HG03521 (cell line): Measurements from ENCODE around the gene PDK2.

Source experiments
- ATAC-seq: cut with Tn5 transposase; IDR thresholded peaks from one replicate; pipeline ENCODE4 v1.9.1; 2021; ENCODE audit warnings: mild to moderate bottlenecking, moderate library complexity; ENCODE audit not compliant: unreplicated experiment

The PDK2 gene

DNA sequence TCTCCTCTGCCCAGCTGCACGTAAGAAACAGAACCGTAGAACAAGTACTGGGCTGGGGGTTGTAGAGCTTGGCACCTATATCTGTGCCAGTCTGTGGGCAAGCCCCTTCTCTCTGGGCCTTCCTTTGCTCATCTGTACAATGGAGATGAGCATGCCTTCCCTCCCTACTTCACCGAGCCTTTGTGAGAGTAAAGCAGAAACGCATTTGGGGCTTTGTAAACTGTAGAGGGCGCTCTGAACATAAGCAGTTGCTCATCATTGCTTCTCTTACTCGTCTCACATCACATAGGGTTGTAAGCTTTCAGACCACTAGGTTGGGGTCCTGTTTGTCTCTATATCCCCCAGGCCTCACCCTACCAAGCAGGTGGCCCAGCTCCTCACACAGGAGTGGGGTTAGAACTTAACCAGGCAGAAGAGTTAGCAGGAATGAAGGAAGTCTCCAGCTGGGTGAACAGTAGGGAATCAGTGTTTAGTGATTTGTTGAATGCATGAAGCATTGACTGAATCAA lies 19.8 kb downstream of the PDK2 start:
- no peak for ATAC-seq

- no peak for ATAC-seq
Observed at GRCh38 chr17:50115756-50116155, 20.6 kb downstream of the PDK2 start.

DNA sequence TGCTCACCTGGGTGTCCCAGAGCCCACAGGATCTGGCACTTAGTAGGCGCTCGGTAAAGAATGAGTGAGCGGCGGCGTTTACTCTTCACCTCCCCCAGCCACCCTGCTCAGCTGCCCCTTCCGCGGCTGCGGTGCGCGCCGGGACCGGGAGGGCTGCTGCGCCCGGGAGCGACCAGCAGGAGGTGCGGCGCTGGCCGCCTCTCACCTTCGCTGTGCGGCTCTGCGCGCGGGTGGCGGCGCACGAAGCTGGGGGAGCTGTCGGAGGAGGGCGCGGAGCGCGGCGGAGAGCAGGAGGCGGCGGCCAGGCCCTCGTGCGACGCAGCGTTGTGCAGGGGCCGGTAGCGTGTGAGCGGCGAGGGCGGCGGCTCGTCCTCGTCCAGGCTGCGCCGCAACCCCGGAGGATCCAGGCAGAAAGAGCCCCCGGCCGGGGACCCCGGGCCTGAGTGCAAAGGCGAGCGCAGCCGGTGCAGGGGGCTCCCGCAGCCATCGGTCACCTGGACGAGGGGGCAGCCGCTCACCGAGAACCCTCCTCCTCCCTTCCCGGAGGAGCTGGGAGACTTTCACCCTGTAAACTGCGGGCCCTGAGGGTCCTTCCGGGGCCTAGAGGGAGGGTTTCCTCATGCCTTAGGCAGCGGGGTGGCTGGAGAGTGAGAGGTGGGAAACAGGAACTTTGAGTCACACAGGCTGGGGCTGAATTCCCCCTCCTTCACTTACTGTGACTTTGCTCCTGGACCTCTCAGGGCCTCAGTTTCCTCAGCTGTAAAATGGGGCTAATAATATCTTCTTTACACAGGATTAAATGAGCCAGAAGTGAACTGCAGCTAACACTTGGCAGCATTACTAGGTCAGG lies 22.3 kb downstream of the PDK2 start:
- ATAC-seq: peak; percentile 46

- ATAC-seq: no peak
Observed at GRCh38 chr17:50118076-50118827, 23.1 kb downstream of the PDK2 start.

DNA sequence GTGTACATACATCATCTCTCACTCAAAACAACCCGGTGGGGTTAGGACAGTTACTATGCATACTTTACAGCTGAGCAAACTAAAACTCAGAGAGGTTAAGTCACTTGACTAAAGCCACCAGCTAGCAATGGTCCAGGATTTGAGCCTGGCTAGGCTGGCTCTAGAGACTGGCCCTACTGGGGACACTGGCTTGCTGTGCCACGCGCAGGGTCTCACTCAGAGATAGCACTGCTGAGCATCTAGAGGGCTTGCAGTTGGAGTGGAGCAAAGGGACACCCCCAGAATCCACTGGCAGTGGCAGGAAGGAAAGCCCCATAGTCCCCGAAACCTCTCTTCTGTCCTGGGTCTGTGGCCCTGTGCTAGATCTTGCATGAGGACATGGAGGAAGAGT lies 23.7 kb downstream of the PDK2 start:
- ATAC-seq: no peak

GRCh38 chr17:50120475-50121253 lies 25.5 kb downstream of the PDK2 start:
- ATAC-seq: no peak

DNA sequence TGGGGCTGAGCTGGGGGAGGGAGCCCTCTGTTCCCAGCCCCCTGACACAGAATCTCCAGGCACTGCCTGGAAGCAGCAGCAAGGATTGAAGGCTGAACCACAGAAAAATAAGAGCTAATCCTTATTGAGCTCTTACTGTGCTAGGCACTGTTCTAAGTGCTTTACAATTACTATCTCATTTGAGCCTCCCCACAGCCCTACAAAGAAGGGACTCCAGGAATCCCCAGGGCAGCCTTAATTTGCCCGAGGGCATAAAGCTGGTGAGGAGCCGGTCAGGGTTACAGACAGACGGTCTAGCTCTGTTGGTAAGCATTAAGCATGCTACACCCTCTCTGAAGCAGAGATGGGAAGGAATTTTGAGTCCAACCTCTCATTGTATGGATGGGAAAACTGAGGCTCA lies 27.8 kb downstream of the PDK2 start:
- no peak for ATAC-seq

GRCh38 chr17:50123649-50124349 lies 28.6 kb downstream of the PDK2 start:
- no peak for ATAC-seq

- ATAC-seq: no peak
Observed at GRCh38 chr17:50125420-50125997, 30.4 kb downstream of the PDK2 start.

- no peak for ATAC-seq
Observed at GRCh38 chr17:50127697-50128361, 32.7 kb downstream of the PDK2 start.

DNA sequence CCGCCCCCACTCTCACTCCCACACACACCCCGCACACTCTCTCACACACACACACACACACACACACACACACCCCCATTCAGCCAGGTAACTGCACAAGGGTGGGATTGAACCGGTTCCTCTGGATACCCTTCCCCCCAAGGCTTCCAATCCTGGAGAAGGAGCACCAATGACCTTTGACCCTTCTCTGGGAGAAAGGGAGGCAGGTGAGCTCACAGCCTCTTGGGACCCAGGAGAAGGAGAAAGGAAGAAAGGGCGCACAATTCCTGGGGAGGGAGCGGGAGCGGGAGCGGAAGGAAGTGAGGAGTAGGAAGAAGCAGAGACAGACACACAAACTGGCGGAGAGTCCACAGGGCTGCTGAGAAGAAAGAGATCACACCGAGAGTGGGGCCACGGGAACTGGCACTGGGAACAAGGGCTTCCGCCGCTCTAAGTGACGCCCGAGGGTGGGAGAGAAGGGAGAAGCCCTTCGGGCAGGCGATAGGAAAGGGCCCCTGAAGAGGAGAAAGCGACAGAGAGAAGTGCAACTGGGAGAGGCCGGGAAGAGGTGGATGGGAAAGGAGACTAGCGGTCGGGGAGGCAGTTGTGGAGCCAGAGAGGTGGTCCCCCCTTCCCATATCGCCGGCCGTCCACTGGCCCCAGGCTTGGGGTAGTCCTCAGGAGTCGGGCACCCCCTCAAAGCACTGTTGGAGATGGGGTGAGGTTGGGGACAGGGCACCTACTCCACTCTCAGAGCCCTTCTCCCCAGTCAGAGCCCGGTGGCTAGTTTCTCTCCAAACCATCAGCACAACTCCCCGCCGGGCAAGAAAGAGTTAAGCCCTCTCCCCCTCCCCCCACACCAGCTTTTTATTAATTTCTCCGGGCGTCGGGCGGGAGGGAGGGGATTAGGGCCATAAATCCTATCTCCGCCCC lies 33.5 kb downstream of the PDK2 start:
- ATAC-seq: no peak

DNA sequence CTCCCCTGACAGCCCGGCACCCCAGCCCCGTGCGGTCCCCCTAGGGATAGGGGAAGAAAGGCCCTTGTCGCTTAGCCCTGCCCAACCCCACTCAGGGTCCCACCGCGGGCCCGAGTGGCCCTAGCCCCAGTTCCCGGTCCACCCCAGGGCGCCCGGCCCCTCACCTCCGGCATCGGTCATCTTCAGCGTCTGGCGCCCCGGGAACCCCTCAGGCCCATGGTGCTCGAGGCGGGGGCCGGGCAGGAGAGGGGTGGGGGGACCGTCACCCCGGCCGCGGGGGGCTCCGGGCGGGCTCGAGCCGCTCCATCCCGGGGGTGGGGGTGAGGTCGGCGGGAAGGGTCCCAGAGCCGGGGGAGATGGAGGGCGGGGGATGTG lies 34.2 kb downstream of the PDK2 start:
- no peak for ATAC-seq

DNA sequence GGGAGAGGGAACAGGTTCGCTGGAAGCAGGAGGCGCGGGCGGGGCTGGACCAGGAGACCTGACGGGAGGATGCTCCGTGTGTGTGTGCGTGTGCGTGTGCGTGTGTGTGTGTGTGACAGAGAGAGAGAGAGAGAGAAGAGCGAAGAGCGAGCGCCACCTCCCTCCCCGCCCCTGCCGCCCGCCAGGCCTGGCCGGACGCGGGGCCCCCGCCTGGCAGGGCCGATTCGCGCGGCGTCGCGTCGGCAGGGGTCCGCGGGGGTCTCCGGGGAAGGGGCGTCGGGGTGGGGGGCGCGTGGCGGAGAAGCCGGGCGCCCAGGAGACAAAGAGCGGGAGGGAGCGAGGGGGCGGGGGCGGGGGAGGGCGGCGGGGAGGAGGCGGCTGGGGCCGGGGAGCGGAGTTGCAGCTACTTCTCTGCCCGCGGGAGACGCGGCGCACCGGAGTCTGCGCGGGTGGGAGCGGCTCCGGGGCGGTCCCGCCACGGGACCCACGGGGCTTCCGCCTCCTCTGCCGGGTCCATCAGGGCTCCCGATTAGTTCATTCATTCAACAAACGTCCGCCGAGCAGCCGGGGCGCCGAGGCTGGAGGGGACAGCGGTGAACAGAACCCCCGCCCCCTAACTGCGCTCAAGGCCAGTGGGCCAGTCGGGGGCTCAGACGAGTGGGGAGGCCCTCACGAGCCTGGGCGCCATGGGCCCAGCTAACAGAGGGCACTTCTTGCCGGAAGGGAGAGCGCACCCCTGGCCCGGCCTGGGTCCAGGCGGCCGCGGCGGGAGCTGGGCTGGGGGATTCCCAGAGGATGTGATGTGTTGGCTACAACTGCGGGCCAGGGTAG lies 34.8 kb downstream of the PDK2 start, which contains the start of gene SAMD14:
Gene SAMD14, minus strand, starts transcription at position 433 of the 831 bp plus-strand sequence. CDS start 5,201 bp downstream, outside the sequence.
- no peak for ATAC-seq

DNA sequence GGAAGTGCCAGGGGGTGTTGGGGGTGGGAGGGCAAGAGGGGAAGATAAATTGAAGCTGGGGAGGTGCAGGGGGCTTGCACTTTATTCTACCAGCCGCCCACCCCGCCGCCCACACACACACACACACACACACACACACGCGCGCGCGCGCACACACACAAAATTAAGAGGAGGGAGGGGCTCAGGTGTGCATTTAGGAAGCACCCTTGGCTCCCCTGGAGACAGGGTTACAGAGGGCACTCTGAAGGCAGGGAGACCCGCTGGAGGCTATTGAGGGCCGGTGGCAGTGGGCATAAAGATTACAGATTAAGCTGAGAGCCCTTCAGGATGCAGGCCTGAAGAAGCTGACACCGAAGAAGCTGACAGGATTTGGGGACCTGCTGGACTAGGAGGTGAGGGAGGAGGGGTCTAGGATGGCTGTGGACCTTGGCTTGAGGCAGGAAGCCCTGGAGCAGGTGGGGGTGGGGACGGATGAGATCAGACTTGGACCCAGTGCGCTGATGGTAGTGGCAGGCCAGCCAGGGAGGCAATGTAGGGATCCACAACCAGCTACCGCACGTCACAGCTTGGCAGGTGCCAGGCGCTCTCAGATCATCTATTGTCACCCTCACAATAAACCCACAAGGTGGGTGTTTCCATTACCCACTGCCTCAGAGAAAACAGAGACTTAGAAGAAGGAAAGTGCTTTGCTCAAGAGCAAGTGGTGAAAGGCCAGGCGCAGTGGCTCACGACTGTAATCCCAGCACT lies 35.6 kb downstream of the PDK2 start:
- ATAC-seq: no peak

DNA sequence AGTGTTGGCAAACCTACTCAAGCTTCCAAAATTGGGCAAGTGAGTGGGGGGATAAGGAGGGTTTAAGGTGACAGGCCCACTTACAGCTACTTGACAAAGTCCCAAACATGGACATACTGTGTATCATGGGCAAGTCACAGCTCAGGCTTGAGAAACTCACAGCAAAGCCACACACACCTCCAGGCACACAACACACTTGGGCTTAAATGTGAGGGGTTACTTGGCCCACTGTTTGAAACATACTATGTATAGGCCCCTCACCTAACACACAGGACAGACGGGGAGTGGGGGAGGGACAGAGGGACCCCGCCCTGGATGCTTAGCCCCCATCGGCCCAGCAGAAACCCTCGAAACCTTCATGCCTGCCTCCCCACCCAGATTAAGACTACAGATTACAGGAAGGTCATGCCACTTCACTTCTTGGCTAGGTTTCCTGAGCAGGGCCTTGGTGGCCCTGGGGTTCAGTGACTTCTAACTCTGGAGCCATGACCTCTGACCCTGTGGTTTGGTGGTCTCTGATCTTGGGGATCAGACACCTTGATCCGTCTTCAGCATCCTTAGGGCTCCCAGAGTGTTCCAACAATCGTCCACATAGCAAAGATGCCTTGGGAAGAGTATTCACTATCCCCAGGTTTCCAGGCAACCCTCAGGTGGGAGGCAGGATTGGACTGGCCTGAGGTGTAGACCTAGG lies 37.1 kb downstream of the PDK2 start:
- no peak for ATAC-seq

DNA sequence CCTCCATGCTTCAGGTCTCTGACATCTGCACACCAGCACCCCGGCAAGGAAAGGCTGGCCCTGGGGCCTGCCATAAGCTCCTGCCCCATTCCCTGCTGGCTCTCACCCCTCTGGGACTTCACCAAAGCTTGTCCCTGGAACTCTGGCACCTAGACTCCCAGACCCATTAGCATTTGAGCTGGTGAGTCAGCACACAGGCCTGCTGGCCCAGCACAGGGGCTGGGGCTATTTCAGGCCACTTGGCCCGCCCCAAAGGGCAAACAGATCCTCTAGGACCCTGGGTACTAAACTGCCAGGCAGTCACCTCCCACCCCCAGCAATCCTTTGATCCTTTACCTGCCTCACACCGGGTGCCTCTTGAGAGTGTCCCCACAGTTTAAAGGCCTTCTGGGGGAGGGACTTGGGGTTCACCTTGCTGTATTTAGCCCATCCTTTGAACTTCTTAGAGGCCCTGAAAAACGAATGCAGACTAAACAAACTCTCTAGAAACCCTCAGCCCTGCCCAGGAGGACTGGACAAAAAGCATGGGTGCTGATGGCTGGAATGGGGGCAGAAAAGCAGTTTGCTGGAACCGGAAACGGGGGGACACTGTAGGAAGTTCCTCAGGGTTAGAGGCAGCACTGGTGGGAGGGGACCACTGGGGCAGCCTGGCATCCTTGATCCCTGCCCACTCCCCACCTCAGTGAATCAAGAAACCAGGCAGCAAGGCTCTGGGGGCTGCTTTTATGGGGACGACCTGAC lies 38.0 kb downstream of the PDK2 start:
- no peak for ATAC-seq
